Measurements from ENCODE around the gene SHC2. TPM values are rescaled to one million over a fixed set of nuclear protein-coding genes. Genes with fewer than 3 reads are reported as not detected.
A peak's percentile ranks its signal among the peaks of the same experiment; 100 is the strongest.

Gene SHC2
- total and polyA plus RNA-seq, 2 of the 13 experiments (the other 11 are each of a cell fraction or from before 2014, with no cell fraction given): 9.0 to 18.3 TPM

GRCh38 chr19:506404-507285 lies 45.8 kb upstream of the SHC2 start (continued):
- TF ChIP-seq RERE (CRISPR knock-in tag; IDR thresholded peaks at IDR 0.05; ENCODE audit: low read depth): no peak
- peak; percentile 75 for TF ChIP-seq RBFOX2 (IDR thresholded peaks at IDR 0.05; ENCODE audit: low read depth, low read length)
- TF ChIP-seq ZBTB14 (CRISPR knock-in tag; IDR thresholded peaks at IDR 0.05): no peak
- no peak for TF ChIP-seq TRIM22 (IDR thresholded peaks at IDR 0.05)
- no peak for TF ChIP-seq ZNF143 (CRISPR knock-in tag; IDR thresholded peaks at IDR 0.05)
- peak; percentile 46 for TF ChIP-seq POLR2AphosphoS5 (IDR thresholded peaks at IDR 0.05; ENCODE audit: low read depth, low read length)
- peak; percentile 50; the same call in 1 of the 2 replicates for TF ChIP-seq ZBTB38 (CRISPR knock-in tag; IDR thresholded peaks at IDR 0.05)
- TF ChIP-seq ZNF562 (CRISPR knock-in tag; IDR thresholded peaks at IDR 0.05; ENCODE audit: borderline replicate concordance): no peak
- no peak for TF ChIP-seq RARG (CRISPR knock-in tag; IDR thresholded peaks at IDR 0.05; ENCODE audit: low read depth)
- no peak for TF ChIP-seq ZGPAT (CRISPR knock-in tag; IDR thresholded peaks at IDR 0.05)
- TF ChIP-seq ATF7-NPFF (CRISPR knock-in tag; IDR thresholded peaks at IDR 0.05; ENCODE audit: low read depth): 0 out of 2 replicates have a peak, but pooled peaks have one; percentile 50
- no peak for TF ChIP-seq ELK4 (CRISPR knock-in tag; IDR thresholded peaks at IDR 0.05; ENCODE audit: borderline replicate concordance)
- no peak for TF ChIP-seq PLRG1 (conservative IDR thresholded peaks at IDR 0.05)
- TF ChIP-seq ERF (CRISPR knock-in tag; IDR thresholded peaks at IDR 0.05): peak; percentile 76; the same call in 1 of the 2 replicates
- TF ChIP-seq HOMEZ (CRISPR knock-in tag; IDR thresholded peaks at IDR 0.05; ENCODE audit: low read depth): no peak
- TF ChIP-seq ZC3H13 (CRISPR knock-in tag; IDR thresholded peaks at IDR 0.05): no peak
